Fibroblast of upper back skin (primary cell): Measurements from ENCODE around the gene SIL1.
A peak's percentile ranks its signal among the peaks of the same experiment; 100 is the strongest.
"Not testable (repeated sequence)": the region's sequence is repeated elsewhere in the genome, so short reads cannot be mapped to it uniquely, and the experiment has no call there.

Experiments
- DNase-seq: peaks from one replicate; pipeline ENCODE4 v3.0.0-alpha.2; 2013

The SIL1 gene

DNA sequence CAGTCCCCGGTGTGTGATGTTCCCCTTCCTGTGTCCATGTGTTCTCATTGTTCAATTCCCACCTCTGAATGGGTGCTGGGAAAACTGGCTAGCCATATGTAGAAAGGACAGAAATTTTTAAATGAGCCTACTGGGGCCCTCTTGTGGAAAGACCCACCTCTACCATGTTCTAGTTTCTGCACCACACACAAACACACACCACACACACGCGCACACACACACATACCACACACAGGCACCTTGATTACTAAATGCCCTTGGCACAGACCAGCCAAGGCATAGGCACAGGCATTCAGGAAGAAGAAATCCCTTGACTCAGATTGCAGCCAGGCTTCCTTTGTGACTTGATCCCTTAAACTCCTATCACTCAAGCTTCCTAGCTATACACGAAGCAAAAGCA is 60.5 kb downstream of the SIL1 start:
- peak; percentile 23 for DNase-seq

DNA sequence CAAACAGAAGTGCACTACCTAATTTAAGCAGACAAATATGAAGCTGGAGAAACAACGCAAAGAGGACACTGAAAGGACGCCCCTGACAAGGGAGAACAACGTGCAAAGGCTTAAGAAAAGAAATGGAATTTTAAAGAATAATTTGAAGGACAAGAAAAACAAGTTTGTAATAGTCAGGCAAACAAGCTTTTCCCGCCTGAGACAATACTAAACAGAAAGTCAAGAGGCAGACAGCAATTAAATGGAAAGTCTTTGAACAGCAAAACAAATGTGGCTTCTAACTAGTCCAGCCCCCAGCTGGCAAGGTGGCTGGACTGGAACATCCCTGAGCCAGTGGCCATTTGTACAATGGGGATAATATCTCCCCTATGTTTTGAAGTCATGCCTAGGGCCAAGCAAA is 63.3 kb downstream of the SIL1 start:
- DNase-seq: no peak

DNA sequence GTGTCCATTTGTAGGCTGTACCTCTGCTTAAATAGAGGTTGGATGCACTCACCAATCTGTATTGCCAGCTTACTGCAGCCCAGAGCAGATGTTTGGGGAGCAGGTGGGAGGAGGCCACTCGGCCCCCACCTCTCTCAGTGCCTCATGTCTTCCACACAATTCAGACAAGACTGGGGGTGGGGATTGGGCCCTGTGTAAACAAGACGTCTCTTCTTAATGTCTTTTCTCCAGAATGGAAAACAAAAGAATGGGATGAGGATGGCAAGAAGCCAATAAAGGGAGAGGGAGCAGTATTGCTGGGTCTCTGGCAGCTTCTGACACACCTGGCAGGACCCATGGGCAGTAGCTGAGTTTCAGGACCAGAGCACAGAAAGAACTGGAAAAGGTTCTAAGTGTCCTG is 64.9 kb downstream of the SIL1 start:
- DNase-seq: no peak

DNA sequence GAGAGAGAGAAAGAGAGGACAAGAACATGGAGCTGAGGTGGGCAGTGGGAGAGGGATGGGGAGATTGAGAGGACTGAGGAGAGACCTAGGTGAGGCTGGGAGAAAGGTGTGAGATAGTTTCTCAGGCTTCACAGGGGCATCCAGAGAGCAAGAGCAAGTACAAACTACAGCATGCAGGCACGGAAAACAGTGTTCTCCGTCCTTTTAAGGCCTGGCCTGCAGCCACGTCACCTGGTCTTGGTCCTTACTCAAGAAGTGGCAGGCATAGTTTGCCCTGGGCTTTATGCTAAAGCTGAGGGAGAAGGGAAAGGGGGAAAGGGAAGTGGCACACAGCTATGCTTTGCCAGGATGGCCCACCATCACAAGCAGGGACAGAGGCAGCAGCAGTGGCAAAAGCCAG is 65.7 kb downstream of the SIL1 start:
- DNase-seq: no peak

DNA sequence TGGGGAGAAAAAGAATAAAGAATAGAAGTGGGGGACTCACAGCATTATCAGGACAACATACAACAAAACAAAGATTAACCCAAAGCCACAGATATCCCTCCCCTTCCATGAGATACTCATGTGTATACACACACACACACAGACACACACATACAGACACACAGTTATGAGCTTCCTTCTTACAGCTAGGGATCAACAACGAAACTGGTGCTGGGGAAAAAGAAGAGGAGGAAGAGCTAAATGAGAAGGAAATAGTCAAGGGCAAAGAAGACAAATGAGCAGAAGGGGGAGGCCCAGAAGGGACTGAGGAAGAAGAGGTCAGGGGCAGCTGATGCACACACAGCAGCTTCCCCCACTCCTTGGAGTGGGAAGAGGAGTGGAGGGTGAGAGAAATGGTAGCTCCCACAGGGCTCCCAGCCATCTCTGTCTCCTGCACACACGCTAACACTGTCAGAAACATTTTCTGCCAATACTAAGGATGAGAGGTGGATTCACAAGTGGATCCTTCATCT is 66.2 kb downstream of the SIL1 start:
- DNase-seq: no peak

DNA sequence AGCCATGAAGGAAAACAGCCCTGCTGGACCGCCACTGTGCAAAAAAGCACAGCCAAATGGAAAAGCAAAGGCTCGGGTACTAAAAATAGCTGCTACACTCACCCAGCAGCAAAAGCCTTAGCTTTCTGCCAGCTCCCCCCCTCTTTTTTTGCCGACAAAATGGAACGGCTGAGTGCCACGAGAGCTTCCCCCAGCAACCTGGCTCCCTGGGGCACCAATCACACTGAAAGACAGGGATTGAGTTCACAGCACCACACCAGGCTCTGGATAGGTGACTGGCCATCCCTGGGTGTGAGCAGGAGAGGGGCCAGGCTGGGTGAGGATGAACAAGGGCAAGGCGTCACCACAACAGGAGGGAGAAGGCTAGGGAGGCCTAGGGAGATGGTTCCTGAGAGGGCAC is 66.7 kb downstream of the SIL1 start:
- peak; percentile 59 for DNase-seq

DNA sequence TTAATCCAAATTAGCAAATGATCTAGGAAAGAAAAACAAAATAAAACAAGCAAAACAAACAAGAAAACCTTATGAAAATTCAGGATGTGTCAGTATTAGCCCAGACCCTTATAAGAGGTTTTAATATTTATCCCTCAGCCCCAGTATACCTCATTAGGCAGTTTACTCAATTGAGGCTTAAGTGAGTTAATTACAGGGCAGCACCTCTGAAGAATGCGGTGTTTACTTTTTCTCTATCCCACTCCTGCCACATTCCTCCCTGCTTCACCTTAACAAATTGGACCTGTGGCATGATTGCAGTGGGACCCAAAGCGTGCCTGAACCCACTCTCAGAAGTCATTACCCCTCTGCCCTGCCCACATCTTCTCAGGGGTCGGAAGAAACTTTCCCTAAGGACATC is 67.1 kb downstream of the SIL1 start:
- DNase-seq: no peak

DNA sequence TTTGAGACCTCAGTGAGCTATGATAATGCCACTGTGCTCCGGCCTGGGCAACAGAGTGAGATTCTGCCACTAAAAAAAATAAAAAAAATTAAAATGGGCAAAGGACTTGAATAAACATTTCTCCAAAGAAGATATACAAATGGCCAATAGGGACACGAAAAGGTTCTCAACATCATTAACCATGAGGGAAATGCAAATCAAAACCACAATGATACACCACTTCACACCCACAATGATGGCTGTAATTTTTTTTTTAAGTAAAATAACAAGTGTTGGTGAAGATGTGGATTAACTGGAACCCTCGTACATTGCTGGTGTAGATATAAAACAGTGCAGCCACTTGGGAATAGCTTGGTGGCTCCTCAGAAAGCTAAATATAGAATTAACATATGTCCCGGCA is 68.0 kb downstream of the SIL1 start:
- DNase-seq: no peak

DNA sequence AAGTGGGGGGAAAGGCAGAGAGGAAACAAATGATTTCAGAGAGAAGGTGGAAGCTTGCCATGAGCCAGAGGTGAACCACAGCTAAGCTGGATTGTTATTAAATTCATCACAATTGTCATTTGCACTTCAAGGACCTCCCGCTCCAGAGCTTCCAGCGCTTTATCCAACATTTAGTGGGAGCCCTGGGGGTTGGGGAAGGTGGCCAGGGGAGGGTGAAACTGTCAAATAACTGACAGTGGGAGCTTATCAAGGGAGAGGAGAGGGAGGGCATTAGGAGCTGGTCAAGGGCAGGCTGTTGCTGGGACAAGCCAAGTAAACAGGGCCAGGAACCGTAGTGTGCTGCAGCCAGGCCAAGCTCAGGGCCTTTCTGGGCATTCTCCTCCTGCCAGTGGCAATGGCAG is 71.5 kb downstream of the SIL1 start:
- DNase-seq: no peak

DNA sequence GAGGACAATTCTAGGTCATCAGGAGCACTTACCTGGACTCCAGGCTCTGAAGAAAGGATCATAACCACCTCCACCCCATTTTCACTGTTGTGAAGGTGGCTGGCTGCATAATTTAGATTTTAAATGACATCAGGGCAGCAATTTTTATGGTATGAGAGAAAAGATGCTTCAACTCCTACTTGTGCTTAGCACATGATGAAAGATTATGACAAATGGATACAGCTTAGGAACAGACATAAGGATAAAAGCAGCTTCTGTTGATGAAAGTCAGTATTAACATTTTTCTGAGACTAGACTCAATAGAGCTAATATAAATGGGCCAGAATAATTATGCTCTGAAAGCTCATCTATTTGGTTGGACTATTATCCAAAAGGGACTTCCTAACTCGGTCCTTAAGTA is 72.2 kb downstream of the SIL1 start:
- DNase-seq: no peak

DNA sequence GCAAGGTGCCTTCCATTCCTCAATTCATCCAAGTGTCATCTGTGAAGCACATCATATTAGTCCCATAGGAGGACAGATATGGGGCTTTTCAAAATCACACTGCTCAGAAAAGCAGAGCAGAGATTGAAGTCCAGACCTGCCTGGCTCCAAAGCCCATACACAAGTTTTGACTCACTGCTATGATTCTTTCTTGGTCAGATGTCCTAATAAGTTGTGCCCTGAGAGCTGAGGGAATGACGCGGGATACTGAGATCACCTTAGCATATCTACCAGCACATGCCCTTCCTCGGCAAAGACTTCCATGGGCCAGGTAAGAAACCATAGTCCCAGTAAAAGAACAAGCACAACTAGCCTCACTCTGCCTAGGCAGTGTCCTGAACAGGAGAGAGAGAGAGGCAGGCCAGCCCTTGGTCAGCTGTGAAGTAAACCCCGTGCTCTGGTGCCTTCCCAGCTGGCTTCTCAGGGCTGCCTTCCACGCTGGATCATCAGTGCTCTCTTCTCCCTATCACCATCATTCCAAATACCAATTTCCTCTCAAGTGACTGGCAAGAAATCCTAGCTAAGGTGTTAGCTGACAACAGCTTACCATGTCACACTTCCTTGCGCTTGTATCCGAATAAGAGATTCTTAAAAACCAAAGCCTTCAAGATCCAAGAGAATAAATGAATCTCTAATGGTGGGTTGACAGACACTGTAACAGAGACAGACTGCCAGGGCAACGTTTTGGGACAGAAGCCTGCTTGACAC is 73.2 kb downstream of the SIL1 start:
- DNase-seq: no peak

DNA sequence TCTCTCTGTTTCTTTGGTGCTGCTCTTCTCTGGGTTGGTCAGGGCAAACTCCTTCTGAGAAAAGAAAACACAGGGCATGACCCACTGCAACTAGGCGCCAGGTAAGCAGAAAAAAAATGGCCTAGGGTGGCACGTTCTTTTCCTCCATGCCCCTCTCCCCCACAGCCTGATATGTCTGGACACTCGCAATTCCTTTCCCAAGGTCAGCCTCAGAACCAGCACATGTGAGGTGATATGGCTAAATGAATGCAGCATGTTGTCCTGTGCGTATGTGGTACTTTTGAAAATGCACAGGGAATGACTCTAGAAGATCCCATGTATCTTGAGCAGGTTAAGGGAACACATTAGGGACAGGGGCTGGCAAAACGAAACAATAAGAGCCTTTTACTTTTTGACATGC is 77.0 kb downstream of the SIL1 start:
- DNase-seq: no peak

DNA sequence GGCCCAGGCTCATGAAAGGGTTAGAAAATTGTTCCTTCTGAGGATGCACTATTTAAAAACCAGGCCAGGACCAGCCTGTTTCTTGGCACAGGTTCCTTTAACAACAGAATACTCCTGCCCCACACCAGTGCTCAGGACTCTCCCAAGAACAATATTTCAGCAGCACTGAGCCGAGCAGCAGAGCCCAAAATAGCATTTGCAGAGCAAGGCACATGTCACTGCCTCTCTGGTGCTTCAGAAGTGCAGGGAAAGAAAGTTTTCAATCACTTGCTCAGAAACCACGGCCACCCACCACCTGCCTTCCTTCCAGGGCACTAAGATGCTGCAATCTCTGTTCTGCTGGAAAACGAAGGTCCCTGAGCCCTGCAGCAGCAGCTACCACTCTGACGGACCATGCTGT is 77.6 kb downstream of the SIL1 start:
- no peak for DNase-seq

DNA sequence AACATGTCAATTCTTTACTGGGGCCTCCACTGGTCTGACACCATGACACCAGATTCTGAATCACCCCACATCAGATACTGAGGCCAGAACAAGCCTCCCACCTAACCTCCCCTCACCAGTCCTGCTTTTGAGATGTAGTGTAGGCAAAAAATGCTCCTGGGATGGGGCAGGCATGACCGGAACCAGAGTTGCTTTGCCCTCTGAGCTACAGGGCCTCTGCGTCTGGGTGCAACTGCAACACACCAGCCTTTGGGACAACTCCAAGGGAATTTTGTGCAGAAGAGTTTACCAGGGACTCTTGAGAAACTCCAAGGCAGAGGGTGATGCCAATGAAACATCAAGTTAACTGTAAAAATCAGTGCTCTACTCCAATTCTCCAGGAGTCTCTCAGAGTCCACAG is 79.4 kb downstream of the SIL1 start:
- DNase-seq: no peak

DNA sequence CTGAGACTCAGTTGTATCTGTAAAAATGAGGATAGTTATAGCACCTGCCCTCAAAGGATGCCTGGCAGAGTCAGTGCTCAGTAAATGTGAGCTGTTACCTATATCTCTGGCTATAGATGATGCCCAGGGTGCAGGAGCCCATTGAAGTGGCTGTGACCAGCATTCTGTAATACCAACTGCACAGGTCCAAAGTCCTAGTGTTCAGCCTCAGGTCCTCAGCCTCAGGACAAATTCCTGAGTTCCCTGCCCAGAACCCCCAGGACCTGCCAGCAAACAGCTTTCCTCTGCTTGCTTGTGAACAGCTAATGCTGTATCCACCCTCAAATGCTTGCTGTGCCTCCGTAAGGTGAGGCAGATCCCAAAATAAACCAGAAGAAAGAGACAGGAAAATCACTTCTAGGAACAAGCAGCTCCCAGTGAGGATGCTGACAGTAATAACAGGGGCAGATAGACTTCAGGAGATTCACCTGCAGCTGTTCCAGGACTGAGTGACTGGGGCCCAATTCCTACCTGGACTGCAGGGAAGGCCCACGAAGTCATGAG is 80.8 kb downstream of the SIL1 start:
- DNase-seq: no peak

DNA sequence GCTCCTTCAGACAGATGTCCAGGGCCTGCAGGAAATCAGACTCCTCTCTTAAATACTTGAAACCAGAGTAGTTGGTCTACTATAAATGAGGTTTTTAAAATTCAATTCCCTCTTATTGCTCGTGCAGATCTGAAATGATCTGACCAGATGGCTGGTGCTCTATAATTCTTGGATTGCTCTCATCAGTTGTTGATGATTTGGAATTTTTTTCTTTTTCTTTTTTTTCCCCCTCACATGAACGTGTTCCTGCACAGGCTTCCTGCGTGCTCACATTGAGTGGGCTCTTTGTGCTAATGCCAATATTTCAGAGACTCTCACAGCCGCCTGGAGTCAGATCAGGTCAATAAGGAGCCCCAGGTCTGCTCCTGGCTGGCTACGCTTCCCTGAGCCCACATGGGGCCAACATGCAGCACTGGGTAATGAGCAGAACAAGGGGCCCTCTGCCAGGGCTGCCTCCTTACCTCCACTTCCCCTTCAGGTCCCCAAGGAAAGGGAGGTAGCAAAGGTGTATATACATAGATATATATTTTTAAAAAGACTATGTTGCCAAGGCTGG is 82.0 kb downstream of the SIL1 start:
- DNase-seq: no peak

DNA sequence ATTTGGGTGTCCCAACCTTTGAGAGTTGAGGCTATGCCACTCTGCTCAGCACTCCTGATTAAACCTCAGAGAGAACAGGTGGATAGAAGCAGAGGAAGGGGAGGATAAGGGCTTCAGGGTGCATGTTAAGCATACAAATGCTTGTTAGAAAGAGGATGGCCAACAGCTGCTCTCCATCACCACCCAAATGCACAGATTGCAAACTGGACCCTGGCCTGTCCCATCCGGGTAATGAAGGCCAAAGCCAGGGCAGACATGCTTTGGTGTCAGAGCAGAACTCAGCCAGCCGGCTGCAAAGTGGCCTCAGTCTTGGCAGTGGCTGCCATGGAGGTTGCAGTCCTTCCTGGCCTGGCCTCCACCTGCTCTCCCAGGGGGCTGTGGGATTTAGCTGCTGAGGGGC is 84.3 kb downstream of the SIL1 start:
- no peak for DNase-seq

DNA sequence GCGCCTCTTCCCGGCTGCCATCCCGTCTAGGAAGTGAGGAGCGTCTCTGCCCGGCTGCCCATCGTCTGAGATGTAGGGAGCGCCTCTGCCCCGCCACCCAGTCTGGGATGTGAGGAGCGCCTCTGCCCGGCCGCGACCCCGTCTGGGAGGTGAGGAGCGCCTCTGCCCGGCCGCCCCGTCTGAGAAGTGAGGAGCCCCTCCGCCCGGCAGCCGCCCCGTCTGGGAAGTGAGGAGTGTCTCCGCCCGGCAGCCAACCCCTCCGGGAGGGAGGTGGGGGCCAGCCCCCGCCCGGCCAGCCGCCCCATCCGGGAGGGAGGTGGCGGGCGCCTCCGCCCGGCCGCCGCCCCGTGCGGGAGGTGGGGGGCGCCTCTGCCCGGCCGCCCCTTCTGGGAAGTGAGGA is 85.8 kb downstream of the SIL1 start:
- DNase-seq: not testable (repeated sequence)

DNA sequence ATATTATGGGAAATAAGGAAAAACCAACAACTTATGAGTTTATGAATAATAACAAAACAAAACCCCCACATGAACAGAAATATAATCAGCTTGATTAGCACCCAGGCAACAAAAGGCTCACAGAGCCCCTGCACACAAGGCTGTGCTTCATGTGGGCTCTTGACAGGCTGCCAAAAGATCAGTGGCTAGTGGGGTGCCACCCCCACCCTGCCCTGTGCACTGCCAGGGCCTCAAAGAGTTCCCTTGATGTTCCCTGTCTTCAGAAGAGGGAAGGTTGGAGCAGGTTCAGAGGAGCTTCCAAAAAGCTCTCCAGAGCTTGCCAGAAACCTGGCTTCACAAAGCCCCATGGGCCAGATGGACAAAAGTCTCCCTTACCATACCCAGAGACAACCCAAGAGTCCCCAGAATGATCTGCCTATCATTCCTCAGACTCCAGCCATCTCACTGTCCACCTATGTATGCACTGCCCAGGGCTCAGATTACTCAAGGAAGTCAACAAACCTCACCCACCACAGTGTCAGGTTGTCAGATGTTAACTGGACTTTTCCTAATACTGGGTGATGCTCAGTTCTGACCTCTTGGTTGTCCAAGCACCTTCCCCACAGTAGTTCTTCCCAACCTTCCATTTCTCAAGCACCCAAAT is 87.5 kb downstream of the SIL1 start:
- no peak for DNase-seq

DNA sequence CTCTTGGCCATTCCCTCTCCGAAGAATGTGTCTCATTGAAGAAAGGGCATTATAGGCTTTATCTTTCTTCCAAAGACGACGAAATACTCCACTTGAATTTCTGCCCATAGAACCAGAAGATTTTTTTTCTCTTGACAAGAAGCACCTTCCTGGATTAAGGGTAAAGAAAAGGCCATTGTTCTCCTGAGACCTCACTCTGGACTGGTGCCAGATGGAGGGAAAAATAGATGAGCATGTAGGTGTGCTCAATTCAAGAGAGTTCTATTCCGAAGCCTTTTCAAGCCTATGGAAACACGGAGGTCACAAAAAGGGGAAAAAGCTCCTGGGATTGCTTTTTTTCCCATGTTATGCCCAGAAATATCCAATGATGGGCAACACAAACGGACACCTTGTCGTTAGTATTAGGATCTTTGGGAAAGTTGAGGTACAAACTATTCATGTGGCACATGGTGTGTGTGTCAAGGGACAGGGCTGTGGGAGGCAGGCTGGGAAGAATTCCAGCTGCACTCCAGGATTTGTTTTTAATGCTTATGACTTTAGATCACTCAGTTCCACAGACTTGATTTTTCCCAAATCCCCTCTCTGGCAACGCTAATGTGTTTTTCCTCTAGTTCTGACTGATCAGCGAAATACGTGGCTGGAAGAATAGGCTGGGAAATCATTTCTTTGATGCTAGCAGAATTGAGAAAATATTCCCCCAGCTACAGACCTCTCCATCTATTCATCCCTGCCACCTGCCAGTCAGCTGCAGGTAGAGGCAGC is 89.9 kb downstream of the SIL1 start:
- peak; percentile 51 for DNase-seq

DNA sequence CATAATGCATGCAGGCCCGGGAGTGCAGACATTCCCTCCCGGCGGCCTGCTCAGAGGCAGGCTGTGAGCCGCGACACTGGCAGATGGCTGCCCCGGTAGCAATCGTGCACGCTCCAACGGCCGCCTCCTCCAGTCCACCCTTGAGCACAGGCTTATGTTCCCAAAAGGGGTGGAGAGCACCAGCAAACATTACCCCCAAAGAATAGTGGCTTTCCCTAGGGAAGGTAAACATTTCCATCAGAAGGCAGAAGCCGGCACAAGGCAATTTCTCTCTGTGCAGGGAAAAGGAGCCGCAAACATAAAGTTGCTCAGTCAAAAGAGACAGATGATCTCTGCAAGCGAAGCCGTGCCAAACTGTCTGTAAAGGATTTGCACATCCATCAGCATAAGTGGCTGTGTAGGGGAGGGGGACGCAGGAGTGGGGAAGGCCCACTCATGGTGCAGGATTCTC is 92.5 kb downstream of the SIL1 start:
- DNase-seq: peak; percentile 39

DNA sequence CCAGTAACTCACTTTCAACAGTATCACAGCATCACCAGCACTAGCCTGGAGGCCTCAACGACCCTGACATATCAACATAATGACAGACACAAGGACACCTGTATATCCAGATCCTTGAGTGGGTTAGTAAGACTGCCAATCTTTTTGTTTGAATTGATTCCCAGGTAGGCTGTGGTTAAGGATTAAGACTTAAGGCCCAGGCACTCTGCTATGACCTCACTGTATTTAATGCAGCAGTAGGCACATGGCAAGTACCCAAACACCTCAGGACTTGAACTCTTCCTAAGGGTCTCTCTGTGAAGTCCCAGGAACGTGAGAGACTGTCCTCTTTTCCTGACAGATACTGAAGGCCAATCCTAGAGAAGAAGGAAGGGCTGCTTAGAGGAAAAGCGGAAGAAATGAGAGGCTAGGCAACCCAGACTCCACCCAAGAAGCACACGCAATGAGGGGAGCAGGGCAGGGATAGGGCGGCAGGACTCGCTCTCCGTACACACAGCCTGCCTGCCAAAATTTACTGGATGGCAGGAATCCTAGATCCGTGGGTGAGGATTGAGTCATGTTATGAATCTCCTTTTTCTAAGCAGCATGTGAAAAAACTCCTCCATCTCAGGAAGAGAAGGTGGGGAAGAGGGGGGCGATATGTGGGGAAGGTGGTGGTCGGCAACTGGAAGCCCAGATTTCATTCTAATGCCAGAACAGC is 93.4 kb downstream of the SIL1 start:
- peak; percentile 91 for DNase-seq

DNA sequence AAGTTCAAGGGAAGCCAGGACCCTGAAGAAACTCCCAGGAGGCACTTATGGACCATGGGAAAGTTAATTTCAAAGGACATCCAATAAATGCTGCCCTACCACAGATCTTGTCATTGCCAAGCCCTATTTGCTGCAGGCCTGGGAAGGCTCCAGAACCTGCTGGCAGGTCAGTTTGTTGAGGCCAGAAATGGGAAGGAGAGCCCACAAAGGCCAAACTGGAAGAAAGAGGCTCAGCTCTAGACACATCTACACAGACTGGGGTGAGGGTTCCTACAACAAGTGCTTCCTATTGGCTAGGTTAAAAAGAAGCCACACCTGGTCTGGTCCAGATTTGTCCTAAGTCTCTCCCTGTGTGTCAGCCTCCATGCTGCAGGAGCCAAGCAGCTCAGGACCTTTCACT is 94.4 kb downstream of the SIL1 start:
- no peak for DNase-seq
